ENCODE data around the gene TEX264.

TEX264 gene

DNA sequence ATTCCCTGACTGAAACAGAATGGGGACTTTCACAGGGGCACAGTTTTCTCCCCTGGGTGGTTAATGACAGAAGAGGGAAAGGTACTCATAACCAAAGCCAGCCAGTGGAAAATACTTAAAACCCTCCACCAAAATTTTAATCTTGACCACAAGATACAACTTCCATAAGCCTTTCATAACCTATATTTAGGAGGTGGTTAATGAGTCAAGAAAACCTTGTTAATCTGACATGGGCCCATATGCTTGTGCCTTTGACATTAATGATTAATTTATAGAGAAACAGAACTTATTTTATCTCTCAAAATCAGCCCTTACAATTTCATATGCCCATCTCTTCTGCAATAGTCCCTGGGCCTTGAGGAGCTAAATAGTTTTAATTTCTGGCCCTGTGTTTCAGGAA is 76.8 kb downstream of the TEX264 start:
- DNase-seq (ENCODE audit: low read depth in 1 of 2, low spot score in 1 of 2), result no peak

DNA sequence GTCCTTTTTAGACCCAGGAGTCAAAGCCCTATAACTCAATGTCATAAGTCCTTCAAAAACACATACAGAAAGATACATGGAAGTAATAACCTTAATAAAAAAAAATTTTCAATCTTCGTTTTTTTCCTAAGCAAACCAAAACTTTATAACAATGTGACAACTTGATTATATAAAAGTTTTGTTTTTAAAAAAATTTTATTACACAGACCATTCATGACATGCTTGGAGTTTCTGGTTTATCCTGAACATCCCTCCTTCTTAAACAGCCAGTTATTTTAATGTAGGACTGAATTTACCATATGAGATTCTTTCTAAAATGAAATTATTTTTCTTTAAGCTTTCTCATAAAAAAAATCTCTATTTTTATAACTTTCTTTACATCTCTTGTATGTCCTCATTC is 77.3 kb downstream of the TEX264 start:
- no peak for DNase-seq (ENCODE audit: low read depth in 1 of 2, low spot score in 1 of 2)

DNA sequence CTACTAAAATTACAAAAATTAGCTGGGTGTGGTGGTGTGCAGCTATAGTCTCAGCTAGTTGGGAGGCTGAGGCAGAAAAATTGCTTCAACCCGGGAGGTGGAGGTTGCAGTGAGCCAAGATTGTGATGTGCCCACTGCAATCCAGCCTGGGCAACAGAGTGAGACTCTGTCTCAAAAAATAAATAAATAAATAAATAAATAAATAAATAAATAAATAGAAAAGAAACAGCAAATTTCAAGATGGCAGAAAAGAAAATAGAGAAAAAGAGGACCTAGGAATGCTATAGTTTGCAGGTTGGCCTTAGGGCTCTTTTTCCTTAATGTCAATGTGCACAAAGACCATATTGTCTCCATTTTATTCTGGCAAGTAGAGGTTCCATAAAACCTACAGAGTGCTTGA is 79.8 kb downstream of the TEX264 start:
- no peak for DNase-seq (ENCODE audit: low read depth in 1 of 2, low spot score in 1 of 2)

DNA sequence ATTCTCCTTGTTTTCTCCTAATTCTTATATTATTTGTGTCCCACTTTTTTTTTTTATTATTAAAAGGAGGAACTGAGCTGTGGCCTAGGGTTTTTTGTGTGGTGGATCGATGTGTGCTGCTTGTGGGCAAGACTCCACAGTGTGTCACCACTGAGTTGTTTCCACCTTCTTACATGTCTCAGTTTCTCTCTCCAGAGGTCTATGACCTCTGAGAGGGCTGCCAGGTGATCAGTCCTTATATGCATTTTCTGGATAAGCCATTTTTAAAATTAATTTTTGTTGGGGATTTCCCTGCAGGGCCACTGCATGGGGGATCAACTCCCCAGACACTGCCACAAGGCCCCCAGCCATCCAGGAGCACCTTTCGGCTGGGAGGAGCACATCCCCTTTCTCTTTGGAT is 80.2 kb downstream of the TEX264 start:
- DNase-seq (ENCODE audit: low read depth in 1 of 2, low spot score in 1 of 2), result no peak

Data from activated CD4-positive, alpha-beta T cell treated with anti-CD3 and anti-CD28 coated beads, Interleukin-2, amount 50 U/mL, for 24 hours (primary cell).